Osteoblast (primary cell): ENCODE results near the gene COLGALT1. TPM values are rescaled to one million over a fixed set of nuclear protein-coding genes. Genes with fewer than 3 reads are reported as not detected.

Experiments used
- DNase-seq: peaks from one replicate; pipeline ENCODE4 v3.0.0; 2011; ENCODE audit warnings: low spot score, mixed read lengths; ENCODE audit not compliant: insufficient read length; ENCODE audit errors: missing footprints
- H2AFZ ChIP-seq: 2 replicates; pipeline ENCODE4 v1.6.0; 2011; ENCODE audit warnings: mild to moderate bottlenecking, low read length
- H3K27ac ChIP-seq: 2 replicates; pipeline ENCODE4 v1.5.1; 2011; ENCODE audit warnings: mild to moderate bottlenecking, low read depth, low read length, moderate library complexity
- H3K27me3 ChIP-seq: 2 replicates; pipeline ENCODE4 v1.6.0; 2012; ENCODE audit warnings: mild to moderate bottlenecking, control low read depth, inconsistent platforms, low read length, moderate library complexity; ENCODE audit not compliant: insufficient read depth
- H3K36me3 ChIP-seq: 2 replicates; pipeline ENCODE4 v1.5.1; 2011; ENCODE audit warnings: mild to moderate bottlenecking, low read length, control low read depth, moderate library complexity; ENCODE audit not compliant: insufficient read depth
- H3K4me1 ChIP-seq: 2 replicates; pipeline ENCODE4 v1.5.1; 2011; ENCODE audit warnings: mild to moderate bottlenecking, low read length, control low read depth, moderate library complexity; ENCODE audit not compliant: insufficient read depth
- H3K4me2 ChIP-seq: 2 replicates; pipeline ENCODE4 v1.6.0; 2011; ENCODE audit warnings: mild to moderate bottlenecking, low read length; ENCODE audit not compliant: insufficient read depth
- H3K4me3 ChIP-seq: fragments of 200-600 bp; sonication (generic); 3 replicates; pipeline ENCODE4 v1.5.1; 2012; ENCODE audit warnings: mild to moderate bottlenecking, low read length, inconsistent platforms; ENCODE audit not compliant: insufficient read depth
- H3K79me2 ChIP-seq: 2 replicates; pipeline ENCODE4 v1.6.0; 2012; ENCODE audit warnings: mild to moderate bottlenecking, low read length, control low read depth, inconsistent platforms; ENCODE audit not compliant: insufficient read depth
- H3K9me3 ChIP-seq: 2 replicates; pipeline ENCODE4 v1.5.1; 2011; ENCODE audit warnings: low read depth, low read length, control low read depth
- H4K20me1 ChIP-seq: 2 replicates; pipeline ENCODE4 v1.6.0; 2012; ENCODE audit warnings: mild to moderate bottlenecking, low read length, control low read depth; ENCODE audit not compliant: insufficient read depth
- CTCF ChIP-seq: IDR thresholded peaks from 2 replicates; pipeline ENCODE4 v1.5.1; 2011; ENCODE audit warnings: mild to moderate bottlenecking, low read depth, low read length, moderate library complexity; ENCODE audit errors: extremely low read depth
- total RNA-seq: library from RNA; depleted of rRNA; stranded (reverse); fragments of >200 nt; gene quantifications from 2 replicates; pipeline ENCODE4 v1.2.3, GENCODE V29; 2012

The COLGALT1 gene
- total RNA-seq, 1 donor: 108 TPM

- H3K36me3 ChIP-seq: no peaks in the 10 kb centered on the region
- DNase-seq: peak; percentile 74
- H3K4me1 ChIP-seq: no peaks in the 10 kb centered on the region
- no peak overlapping the region for H2AFZ ChIP-seq
- H3K4me3 ChIP-seq: no peak overlapping the region
- no peak overlapping the region for H3K4me2 ChIP-seq
- H4K20me1 ChIP-seq: no peaks in the 10 kb centered on the region
- H3K9me3 ChIP-seq: no peaks in the 10 kb centered on the region
- H3K79me2 ChIP-seq: no peaks in the 10 kb centered on the region
- no peaks in the 10 kb centered on the region for H3K27me3 ChIP-seq
- H3K27ac ChIP-seq: no peak overlapping the region
- TF ChIP-seq CTCF: no peak
Measured at GRCh38 chr19:17623224-17623935, 67.9 kb downstream of the COLGALT1 start.

- Histone ChIP-seq H4K20me1 (no peaks in the 10 kb centered on the region), H3K36me3 (no peaks in the 10 kb centered on the region), H3K9me3 (no peaks in the 10 kb centered on the region), H3K4me2 (no peak overlapping the region), H2AFZ (no peak overlapping the region), H3K4me3 (no peak overlapping the region), H3K4me1 (no peaks in the 10 kb centered on the region), H3K27me3 (no peaks in the 10 kb centered on the region), H3K27ac (no peak overlapping the region), H3K79me2 (no peaks in the 10 kb centered on the region)
- no peak for TF ChIP-seq CTCF
- peak; percentile 62 for DNase-seq
Measured at GRCh38 chr19:17624314-17624991, 69.0 kb downstream of the COLGALT1 start.

GRCh38 chr19:17625043-17625442, 69.6 kb downstream of the COLGALT1 start:
- Histone ChIP-seq H3K27me3 (no peaks in the 10 kb centered on the region), H3K9me3 (no peaks in the 10 kb centered on the region), H3K79me2 (no peaks in the 10 kb centered on the region), H3K4me2 (no peak overlapping the region), H3K4me3 (no peak overlapping the region), H3K4me1 (no peaks in the 10 kb centered on the region), H2AFZ (no peak overlapping the region), H3K36me3 (no peaks in the 10 kb centered on the region), H3K27ac (no peak overlapping the region), H4K20me1 (no peaks in the 10 kb centered on the region)
- DNase-seq: peak; percentile 79
- TF ChIP-seq CTCF: no peak

GRCh38 chr19:17625980-17626379, 70.5 kb downstream of the COLGALT1 start:
- H3K9me3 ChIP-seq: no peaks in the 10 kb centered on the region
- H3K4me1 ChIP-seq: no peaks in the 10 kb centered on the region
- no peak overlapping the region for H3K27ac ChIP-seq
- H3K27me3 ChIP-seq: no peaks in the 10 kb centered on the region
- peak; percentile 62 for DNase-seq
- H3K79me2 ChIP-seq: no peaks in the 10 kb centered on the region
- H2AFZ ChIP-seq: no peak overlapping the region
- no peak for TF ChIP-seq CTCF
- H3K4me2 ChIP-seq: no peak overlapping the region
- H3K4me3 ChIP-seq: no peak overlapping the region
- H3K36me3 ChIP-seq: no peaks in the 10 kb centered on the region
- H4K20me1 ChIP-seq: no peaks in the 10 kb centered on the region
